ENCODE data around the gene UTY. TPM values are rescaled to one million over a fixed set of nuclear protein-coding genes. Genes with fewer than 3 reads are reported as not detected.

UTY gene
- total and polyA plus RNA-seq, 2 of the 8 experiments (the other 6 are each of a cell fraction or from before 2014, with no cell fraction given), result 7.2 to 20.4 TPM

DNA sequence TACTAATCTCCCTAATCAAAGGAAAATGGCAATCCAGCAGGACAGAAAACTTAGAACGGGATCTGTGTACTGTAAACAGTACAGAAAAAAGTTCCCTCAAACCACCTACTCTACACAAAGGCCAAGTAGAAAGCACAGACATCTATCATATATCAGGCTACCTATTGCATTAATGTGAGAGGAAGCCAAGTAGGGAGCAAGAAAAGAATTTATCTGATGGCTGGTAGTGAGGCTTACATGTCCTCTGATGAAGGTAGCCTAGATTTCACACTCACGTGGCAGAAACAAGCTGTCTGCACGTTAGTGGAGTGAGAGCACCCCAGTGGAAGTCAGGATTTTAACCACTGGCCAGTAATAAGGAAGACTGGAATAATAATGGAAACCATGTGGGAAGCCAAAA, 28.3 kb downstream of the UTY start:
- TF ChIP-seq SP4 (IDR thresholded peaks at IDR 0.05; ENCODE audit: low read length), result no peak
- no peak for TF ChIP-seq RFX5 (IDR thresholded peaks at IDR 0.05; ENCODE audit: borderline replicate concordance, low read depth, low read length)
- TF ChIP-seq GABPA (IDR thresholded peaks at IDR 0.05; ENCODE audit: borderline replicate concordance, insufficient read depth, low read length), result no peak
- no peak for TF ChIP-seq RNF2 (IDR thresholded peaks at IDR 0.05; ENCODE audit: borderline replicate concordance, low read depth, low read length, missing control alignments, poor library complexity, severe bottlenecking)
- no peak for TF ChIP-seq SIN3A (conservative IDR thresholded peaks at IDR 0.05 in 1 of 2, IDR thresholded peaks at IDR 0.05 in 1 of 2; ENCODE audit: low read depth in 1 of 2, low read length in 2 of 2)
- no peak for TF ChIP-seq CEBPB (IDR thresholded peaks at IDR 0.05; ENCODE audit: low read depth, low read length)
- TF ChIP-seq CREB1 (IDR thresholded peaks at IDR 0.05), result no peak
- no peak for TF ChIP-seq KDM5A (IDR thresholded peaks at IDR 0.05; ENCODE audit: low read length)
- TF ChIP-seq ZNF274 (IDR thresholded peaks at IDR 0.05; ENCODE audit: borderline replicate concordance, extremely low read depth, low read length), result no peak
- TF ChIP-seq, protein P1, sequence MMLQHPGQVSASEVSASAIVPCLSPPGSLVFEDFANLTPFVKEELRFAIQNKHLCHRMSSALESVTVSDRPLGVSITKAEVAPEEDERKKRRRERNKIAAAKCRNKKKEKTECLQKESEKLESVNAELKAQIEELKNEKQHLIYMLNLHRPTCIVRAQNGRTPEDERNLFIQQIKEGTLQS (IDR thresholded peaks at IDR 0.05; ENCODE audit: insufficient read depth, low read depth, low read length), result no peak
- Histone ChIP-seq H3K4ac (replicated peaks; ENCODE audit: insufficient read length, low read depth, low read length) (no peak overlapping the region), H3K4me3 (ENCODE audit: extremely low read depth in 1 of 4, insufficient read depth in 2 of 4, low read depth in 3 of 4, low read length in 4 of 4) (no peak overlapping the region), H4K5ac (ENCODE audit: insufficient read length, low read depth, low read length) (no peak overlapping the region), H3K4me2 (ENCODE audit: insufficient read depth in 1 of 2, low read depth in 2 of 2, low read length in 2 of 2) (no peak overlapping the region), H2BK120ac (replicated peaks; ENCODE audit: low read depth, low read length) (no peak overlapping the region), H4K8ac (ENCODE audit: extremely low read depth, insufficient read depth, low read length) (no peak overlapping the region), H3K27ac (ENCODE audit: low read depth, low read length) (no peak overlapping the region), H3K23me2 (ENCODE audit: low read depth, low read length) (no peaks in the 10 kb centered on the region), H4K20me1 (replicated peaks in 1 of 2; ENCODE audit: control insufficient read depth in 1 of 2, insufficient read depth in 2 of 2, low read length in 2 of 2) (peaks cover 0 to 4% of the 10 kb centered on the region in 2 experiments), H3K79me2 (ENCODE audit: control insufficient read depth in 1 of 2, insufficient read depth in 2 of 2, low read length in 2 of 2) (peaks cover 0 to 65% of the 10 kb centered on the region in 2 experiments; a peak in 2 of 4 replicates), H3K9me3 (ENCODE audit: insufficient read depth in 2 of 2, low read depth in 1 of 2, low read length in 1 of 2) (no peaks in the 10 kb centered on the region), H2BK15ac (ENCODE audit: low read length) (no peak overlapping the region), H2AK5ac (ENCODE audit: low read depth, low read length) (no peak overlapping the region), H3K36me3 (ENCODE audit: control insufficient read depth in 2 of 4, insufficient read depth in 4 of 4, low read length in 3 of 4) (peaks cover 0 to 6% (median 0%) of the 10 kb centered on the region in 4 experiments; a peak in 2 of 8 replicates), H3K27me3 (replicated peaks in 1 of 4; ENCODE audit: control insufficient read depth in 3 of 4, extremely low read depth in 1 of 4, insufficient read depth in 3 of 4, low read length in 3 of 4) (no peaks in the 10 kb centered on the region), H4K91ac (replicated peaks; ENCODE audit: insufficient read length, low read length) (no peak overlapping the region), H2BK20ac (ENCODE audit: low read length) (no peak overlapping the region), H3K23ac (ENCODE audit: insufficient read length) (no peak overlapping the region), H3K9ac (replicated peaks in 1 of 4; ENCODE audit: extremely low read depth in 1 of 4, low read depth in 3 of 4, low read length in 3 of 4) (no peak overlapping the region), H3K56ac (replicated peaks; ENCODE audit: insufficient read length, low read depth, low read length) (no peak overlapping the region), H2BK12ac (ENCODE audit: low read depth, low read length) (no peak overlapping the region), H2BK5ac (ENCODE audit: low read depth, low read length) (no peak overlapping the region), H3K79me1 (ENCODE audit: low read depth, low read length) (no peaks in the 10 kb centered on the region), H3K4me1 (replicated peaks in 1 of 4; ENCODE audit: control insufficient read depth in 3 of 4, insufficient read depth in 4 of 4, low read length in 3 of 4) (no peaks in the 10 kb centered on the region), H3K18ac (ENCODE audit: extremely low read depth, low read length) (no peak overlapping the region), H3K14ac (ENCODE audit: insufficient read length) (no peak overlapping the region), H2AFZ (ENCODE audit: low read length) (no peak overlapping the region)
- CTCF ChIA-PET (ENCODE audit: partially characterized antibody), result no interaction called here
- no peak for FAIRE-seq
- POLR2A ChIA-PET (ENCODE audit: partially characterized antibody), result interaction anchor here (1.1 kb wide), 1 partner anchor 253 kb away, joined by 3 read pairs; no protein-coding TSS in a partner anchor
- DNase-seq (ENCODE audit: low read depth in 1 of 2, low spot score in 2 of 2), result no peak
- 77% methylated on average over 3 of the region's 3 CpGs; no CpG with 5 or more reads in 1 of the 2 experiments for WGBS, 2 experiments (ENCODE audit: extremely low coverage in 1 of 2, insufficient coverage in 1 of 2, insufficient read length in 1 of 2, insufficient replicate concordance in 2 of 2, low coverage in 1 of 2, low lambda C conversion rate in 2 of 2, missing lambda C conversion rate in 1 of 2)

Measured in H1 (cell line).